Naive thymus-derived CD8-positive, alpha-beta T cell (primary cell): ENCODE measurements around the gene RNPEPL1. TPM values are rescaled to one million over a fixed set of nuclear protein-coding genes. Genes with fewer than 3 reads are reported as not detected.

ENCODE experiments used
- ATAC-seq, 2 donors: fragments of 150-1000 bp; cut with Tn5 transposase in 1 of 2; sonication (Bioruptor Pico), chemical (Tn5 transposase) in 1 of 2; 1 replicate in 1 of 2; 2 replicates in 1 of 2; pipeline ENCODE4 v1.10.0; 2021; ENCODE audit warnings: mild to moderate bottlenecking in 2 of 2, moderate library complexity in 2 of 2
- POLR2A ChIA-PET: fragments of 350-600 bp; sonication (Branson Sonifier 250); formaldehyde crosslinking; loops from one replicate; lab custom pipeline; 2021; ENCODE audit warnings: antibody characterized with exemption; lab: Charles Lee
- DNase-seq, 10 donors: peaks; one replicate each; pipeline versions ENCODE4 v3.0.0 to v3.0.0-alpha.2; 2020 to 2022
- H3K27ac Mint-ChIP-seq, 10 donors: one replicate each; pipeline ENCODE4 v1.8.0; 2020 to 2022; ENCODE audit warnings: mild to moderate bottlenecking in 10 of 10, mixed read lengths in 10 of 10, moderate library complexity in 4 of 10, inconsistent platforms in 1 of 10
- H3K27me3 Mint-ChIP-seq, 5 donors: one replicate each; pipeline ENCODE4 v1.8.0; 2021 to 2022; ENCODE audit warnings: mixed read lengths in 5 of 5
- H3K36me3 Mint-ChIP-seq, 3 donors: one replicate each; pipeline ENCODE4 v1.8.0; 2020 to 2022; ENCODE audit warnings: mixed read lengths in 3 of 3, mild to moderate bottlenecking in 2 of 3, inconsistent platforms in 1 of 3
- H3K4me1 Mint-ChIP-seq, 4 donors: one replicate each; pipeline ENCODE4 v1.8.0; 2021 to 2022; ENCODE audit warnings: mixed read lengths in 4 of 4
- H3K4me3 Mint-ChIP-seq, 10 donors: one replicate each; pipeline ENCODE4 v1.8.0; 2020 to 2022; ENCODE audit warnings: mild to moderate bottlenecking in 10 of 10, mixed read lengths in 10 of 10, moderate library complexity in 6 of 10, inconsistent platforms in 1 of 10
- H3K9me3 Mint-ChIP-seq, 9 donors: one replicate each; pipeline ENCODE4 v1.8.0; 2020 to 2022; ENCODE audit warnings: mixed read lengths in 9 of 9, mild to moderate bottlenecking in 3 of 9, inconsistent platforms in 1 of 9, moderate library complexity in 1 of 9
- polyA plus RNA-seq, 3 donors: library from polyadenylated mRNA; unstranded; fragments of 300-500 nt; fragmentation: Illumina TruSeq; gene quantifications; one replicate each; pipeline ENCODE4 v1.2.3, GENCODE V29; 2021
- total RNA-seq, 8 experiments: library from RNA in 2 of 8; stranded (reverse) in 2 of 8; gene quantifications; one replicate each; pipeline ENCODE4 v1.2.3 and lab custom pipeline; 2021 to 2026

RNPEPL1 gene
- total and polyA plus RNA-seq, 5 experiments from 2014 or later, result 17.8 to 123 (median 67.0) TPM

- ATAC-seq, result no peak
- H3K9me3 Mint-ChIP-seq, result no peaks in the 10 kb centered on the region
- POLR2A ChIA-PET, result interaction anchor here (11.3 kb wide), 1 partner anchor 19 kb away, joined by 461 read pairs; the partner anchor contains the start of genes ANKMY1, DUSP28 and RNPEPL1
- H3K4me3 Mint-ChIP-seq, result peak overlapping the region in 1 of 10 donors; percentile 62
- peaks cover 4 to 26% (median 6%) of the 10 kb centered on the region in 3 donors for H3K36me3 Mint-ChIP-seq
- H3K4me1 Mint-ChIP-seq, result peaks cover 38 to 78% (median 70%) of the 10 kb centered on the region in 4 donors
- H3K27ac Mint-ChIP-seq, result no peak overlapping the region
- DNase-seq, result no peak
- no peaks in the 10 kb centered on the region for H3K27me3 Mint-ChIP-seq
These were observed 15.5 kb downstream of the RNPEPL1 start for GRCh38 chr2:240583774-240584173.

DNA sequence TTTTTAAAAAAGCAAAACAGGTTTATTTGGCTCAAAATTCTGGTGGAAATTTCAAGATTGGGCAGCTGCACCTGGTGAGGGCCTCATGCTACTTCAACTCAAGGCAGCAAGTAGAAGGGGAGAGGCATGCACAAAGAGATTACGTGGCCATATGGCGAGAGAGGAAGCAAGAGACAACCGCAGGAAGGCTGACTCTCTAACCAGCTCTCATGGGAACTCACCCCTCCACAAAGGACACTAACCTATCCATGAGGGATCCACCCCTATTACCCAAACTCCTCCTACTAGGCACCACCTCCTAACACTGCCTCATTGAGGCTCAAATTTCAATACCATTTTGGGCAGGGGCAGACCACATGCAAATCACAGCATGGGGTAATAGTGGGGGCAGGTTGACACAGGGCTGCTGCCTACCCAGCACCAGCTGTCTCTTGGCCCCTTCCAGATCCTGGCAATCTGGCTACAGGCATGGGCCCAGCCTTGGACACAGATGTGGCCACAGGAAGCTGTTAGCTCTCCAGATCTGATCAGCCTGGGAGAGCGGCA lies 16.3 kb downstream of the RNPEPL1 start:
- H3K4me3 Mint-ChIP-seq, result peak overlapping the region; percentile 62 to 97 (median 92)
- DNase-seq (no peak), ATAC-seq (no peak)
- H3K36me3 Mint-ChIP-seq, result peaks cover 4 to 31% (median 6%) of the 10 kb centered on the region in 3 donors
- POLR2A ChIA-PET, result interaction anchor here (4.1 to 11.3 kb wide), 2 partner anchors 20 to 38 kb away, joined by 62 to 461 read pairs; partner anchors contain the start of genes ANKMY1, DUSP28 and RNPEPL1
- no peaks in the 10 kb centered on the region for H3K27me3 Mint-ChIP-seq
- H3K27ac Mint-ChIP-seq, result peak overlapping the region in 4 of 10 donors; percentile 41 to 76 (median 60)
- H3K4me1 Mint-ChIP-seq, result peaks cover 38 to 76% (median 68%) of the 10 kb centered on the region in 4 donors
- H3K9me3 Mint-ChIP-seq, result no peaks in the 10 kb centered on the region

DNA sequence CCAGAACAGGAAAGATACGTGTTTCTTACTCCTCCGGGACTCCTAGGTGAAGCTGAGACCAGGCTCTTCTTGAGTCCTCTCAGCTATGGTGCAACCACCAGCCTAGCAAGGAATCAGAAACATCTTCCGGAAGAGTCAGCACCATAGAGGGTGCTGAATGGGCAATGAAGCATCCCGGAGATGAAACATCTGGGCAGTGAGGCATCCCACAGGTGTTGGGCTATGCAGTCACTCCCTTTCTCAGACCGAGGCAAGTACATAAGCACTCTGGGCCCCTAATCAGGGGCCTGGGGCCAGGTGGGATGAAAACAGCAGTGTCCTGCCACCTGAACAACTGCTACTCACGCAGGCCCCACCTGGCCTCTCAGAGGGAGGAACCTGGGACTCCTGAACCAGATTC lies 16.8 kb downstream of the RNPEPL1 start:
- POLR2A ChIA-PET, result interaction anchor here (1.8 to 11.3 kb wide), 3 partner anchors 20 to 71 kb away, joined by 6 to 461 read pairs (median 62); partner anchors contain the start of genes ANKMY1, DUSP28 and RNPEPL1
- Mint-ChIP-seq H3K27ac (peak overlapping the region in 5 of 10 donors; percentile 41 to 78 (median 62)), H3K27me3 (no peaks in the 10 kb centered on the region)

DNA sequence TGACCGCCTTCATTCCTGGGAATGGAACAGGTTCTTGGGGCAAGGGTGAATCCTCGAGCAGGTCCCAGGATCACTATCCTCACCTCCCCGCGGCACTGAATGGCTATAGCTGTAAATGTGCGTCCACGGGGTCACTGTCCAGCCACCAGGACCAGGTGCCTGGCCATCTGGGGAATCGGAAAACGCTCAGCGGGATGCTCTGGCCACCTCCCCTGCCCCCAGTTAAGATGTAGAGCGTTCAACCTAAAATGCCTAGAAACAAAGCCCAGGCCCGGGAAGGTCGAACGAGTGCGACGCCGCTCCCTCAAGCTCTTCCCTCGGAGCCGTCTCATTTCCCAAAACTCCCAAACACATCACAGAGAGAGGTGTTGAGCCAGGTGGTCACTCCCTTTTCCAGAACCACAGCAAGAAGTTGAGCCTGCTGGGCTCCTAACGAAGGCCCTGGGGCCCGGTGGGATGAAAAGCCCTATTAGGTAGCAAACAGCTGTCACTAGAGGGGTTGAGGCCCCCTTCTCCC lies 17.5 kb downstream of the RNPEPL1 start:
- peaks cover 28 to 71% (median 58%) of the 10 kb centered on the region in 4 donors for H3K4me1 Mint-ChIP-seq
- peak overlapping the region; percentile 88 to 97 (median 94) for H3K27ac Mint-ChIP-seq
- H3K4me3 Mint-ChIP-seq, result peak overlapping the region; percentile 91 to 97 (median 96)
- H3K9me3 Mint-ChIP-seq, result no peaks in the 10 kb centered on the region
- ATAC-seq (no peak), DNase-seq (no peak)
- H3K27me3 Mint-ChIP-seq, result no peaks in the 10 kb centered on the region
- POLR2A ChIA-PET, result interaction anchor here (0.9 to 11.3 kb wide), 8 partner anchors 8 to 1180 kb away, joined by 3 to 461 read pairs (median 4); partner anchors contain the start of genes ANKMY1, DUSP28 and RNPEPL1
- H3K36me3 Mint-ChIP-seq, result peaks cover 0 to 20% (median 6%) of the 10 kb centered on the region in 3 donors

More for the DNA sequence above, 16.8 kb downstream of the RNPEPL1 start:
- Mint-ChIP-seq H3K36me3 (peaks cover 4 to 27% (median 6%) of the 10 kb centered on the region in 3 donors), H3K4me1 (peaks cover 33 to 74% (median 63%) of the 10 kb centered on the region in 4 donors), H3K9me3 (no peaks in the 10 kb centered on the region), H3K4me3 (peak overlapping the region; percentile 66 to 97 (median 92))
- DNase-seq, result no peak
- no peak for ATAC-seq

- H3K27ac Mint-ChIP-seq, result peak within 1 kb of the TSS; percentile 88 to 97 (median 95)
- DNase-seq (peak; percentile 91 to 99 (median 96)), ATAC-seq (peak; percentile 86 to 88)
- no peaks in the 10 kb centered on the region for H3K9me3 Mint-ChIP-seq
- peaks cover 0 to 23% (median 2%) of the 10 kb centered on the region in 3 donors for H3K36me3 Mint-ChIP-seq
- H3K27me3 Mint-ChIP-seq, result no peaks in the 10 kb centered on the region
- peak within 1 kb of the TSS; percentile 91 to 97 (median 96) for H3K4me3 Mint-ChIP-seq
- POLR2A ChIA-PET, result interaction anchor here (0.6 to 11.3 kb wide), 13 partner anchors 8 to 1181 kb away, joined by 3 to 461 read pairs (median 4); partner anchors contain the start of genes ANKMY1, DUSP28 and RNPEPL1
- peaks cover 30 to 76% (median 56%) of the 10 kb centered on the region in 4 donors for H3K4me1 Mint-ChIP-seq
These were observed 18.1 kb downstream of the RNPEPL1 start, which contains the start of gene CAPN10 for GRCh38 chr2:240586198-240586918. CAPN10 (plus strand) TSS chr2:240586734; CDS start chr2:240586912, 178 bp downstream.

DNA sequence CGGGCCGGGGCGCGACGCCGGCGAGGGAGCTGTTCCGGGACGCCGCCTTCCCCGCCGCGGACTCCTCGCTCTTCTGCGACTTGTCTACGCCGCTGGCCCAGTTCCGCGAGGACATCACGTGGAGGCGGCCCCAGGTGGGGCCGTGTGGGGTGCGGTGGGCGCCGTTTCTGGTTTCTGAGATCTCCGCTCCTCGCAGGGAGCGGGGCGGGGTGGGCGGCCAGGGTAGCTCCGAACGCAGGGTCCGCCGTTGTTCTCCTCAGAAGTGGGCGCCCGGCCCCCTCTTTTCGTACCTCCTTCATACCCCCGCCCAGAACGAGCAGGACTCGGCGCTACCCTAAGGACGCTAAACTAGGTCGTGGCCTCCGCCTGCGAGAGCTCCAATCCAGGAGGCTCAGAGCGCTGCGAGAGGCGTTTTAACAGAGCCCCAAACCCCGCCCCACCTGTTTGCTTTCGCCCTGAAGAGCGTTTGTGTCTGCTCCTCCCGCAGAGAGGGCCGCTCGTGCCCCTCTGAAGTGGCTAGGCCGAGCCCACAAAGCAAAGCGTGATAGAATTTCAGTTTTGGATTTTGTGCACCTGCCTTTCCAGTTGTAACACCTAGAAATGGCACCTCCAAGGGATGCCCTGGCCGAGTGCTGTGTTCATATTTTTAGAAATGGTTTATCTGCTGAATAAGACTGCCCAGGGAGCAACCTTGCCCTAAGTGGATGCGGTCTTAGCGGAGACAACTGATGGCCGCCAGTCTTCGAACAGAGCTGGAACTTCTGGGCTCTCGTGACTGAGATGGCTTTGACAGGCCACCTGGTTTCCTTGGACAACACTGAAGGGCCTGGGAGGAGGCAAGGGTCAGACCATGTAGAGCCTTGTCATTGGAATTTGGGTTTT lies 18.9 kb downstream of the RNPEPL1 start:
- POLR2A ChIA-PET, result interaction anchor here (0.6 to 11.3 kb wide), 14 partner anchors 9 to 1181 kb away, joined by 3 to 461 read pairs (median 4); partner anchors contain the start of genes ANKMY1, DUSP28 and RNPEPL1
- Mint-ChIP-seq H3K4me1 (peaks cover 32 to 75% (median 53%) of the 10 kb centered on the region in 4 donors), H3K27ac (peak overlapping the region; percentile 79 to 97 (median 94)), H3K4me3 (peak overlapping the region; percentile 91 to 96 (median 94)), H3K36me3 (peaks cover 0 to 23% (median 0%) of the 10 kb centered on the region in 3 donors), H3K9me3 (no peaks in the 10 kb centered on the region), H3K27me3 (no peaks in the 10 kb centered on the region)
- DNase-seq, result peak; percentile 43 to 82 (median 56)
- peak; percentile 38 to 50 for ATAC-seq

- POLR2A ChIA-PET, result interaction anchor here (4.1 to 11.3 kb wide), 2 partner anchors 23 to 35 kb away, joined by 62 to 461 read pairs; partner anchors contain the start of genes ANKMY1, DUSP28 and RNPEPL1
- peaks cover 31 to 72% (median 45%) of the 10 kb centered on the region in 4 donors for H3K4me1 Mint-ChIP-seq
- DNase-seq, result peak in 1 of 10 donors; percentile 44
- peak overlapping the region; percentile 79 to 97 (median 94) for H3K27ac Mint-ChIP-seq
- no peak for ATAC-seq
- no peaks in the 10 kb centered on the region for H3K27me3 Mint-ChIP-seq
- peak overlapping the region; percentile 91 to 96 (median 94) for H3K4me3 Mint-ChIP-seq
- H3K9me3 Mint-ChIP-seq, result no peaks in the 10 kb centered on the region
- peaks cover 0 to 23% (median 0%) of the 10 kb centered on the region in 3 donors for H3K36me3 Mint-ChIP-seq
These were observed 19.8 kb downstream of the RNPEPL1 start for GRCh38 chr2:240588006-240588655.

- H3K27ac Mint-ChIP-seq, result peak overlapping the region in 8 of 10 donors; percentile 28 to 97 (median 81)
- H3K27me3 Mint-ChIP-seq, result no peaks in the 10 kb centered on the region
These were observed 20.4 kb downstream of the RNPEPL1 start for GRCh38 chr2:240588669-240589068.

DNA sequence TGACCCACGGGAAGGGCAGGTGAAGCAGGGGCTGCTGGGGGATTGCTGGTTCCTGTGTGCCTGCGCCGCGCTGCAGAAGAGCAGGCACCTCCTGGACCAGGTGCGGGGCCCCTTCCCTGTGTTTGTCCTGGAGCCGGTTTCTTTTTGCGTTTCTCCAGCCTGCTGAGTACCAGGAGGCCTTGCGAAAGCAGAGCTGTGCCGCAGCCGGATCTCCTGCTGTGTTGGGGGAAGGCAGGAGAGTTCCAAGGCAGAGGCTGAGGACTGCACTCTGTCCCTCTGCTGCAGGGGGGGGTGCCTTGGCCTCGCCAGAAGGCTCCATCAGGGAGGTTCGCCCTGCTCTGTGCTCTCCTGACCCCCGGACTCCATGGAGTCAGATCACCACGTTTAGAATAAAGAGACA lies 21.1 kb downstream of the RNPEPL1 start:
- H3K4me3 Mint-ChIP-seq, result no peak overlapping the region
- DNase-seq (peak in 1 of 10 donors; percentile 54), ATAC-seq (no peak)
- no peaks in the 10 kb centered on the region for H3K27me3 Mint-ChIP-seq
- H3K36me3 Mint-ChIP-seq, result peaks cover 0 to 23% (median 0%) of the 10 kb centered on the region in 3 donors
- peak overlapping the region in 1 of 10 donors; percentile 70 for H3K27ac Mint-ChIP-seq
- H3K9me3 Mint-ChIP-seq, result no peaks in the 10 kb centered on the region
- POLR2A ChIA-PET, result interaction anchor here (0.8 to 11.3 kb wide), 2 partner anchors 24 to 54 kb away, joined by 3 to 461 read pairs; partner anchors contain the start of genes ANKMY1, DUSP28 and RNPEPL1
- peaks cover 31 to 66% (median 40%) of the 10 kb centered on the region in 4 donors for H3K4me1 Mint-ChIP-seq

More at GRCh38 chr2:240588669-240589068, 20.4 kb downstream of the RNPEPL1 start:
- DNase-seq (peak in 1 of 10 donors; percentile 22), ATAC-seq (no peak)
- Mint-ChIP-seq H3K4me1 (peaks cover 31 to 70% (median 43%) of the 10 kb centered on the region in 4 donors), H3K4me3 (peak overlapping the region; percentile 2 to 96 (median 94)), H3K9me3 (no peaks in the 10 kb centered on the region), H3K36me3 (peaks cover 0 to 23% (median 0%) of the 10 kb centered on the region in 3 donors)
- POLR2A ChIA-PET, result interaction anchor here (0.8 to 11.3 kb wide), 2 partner anchors 24 to 55 kb away, joined by 3 to 461 read pairs; partner anchors contain the start of genes ANKMY1, DUSP28 and RNPEPL1

DNA sequence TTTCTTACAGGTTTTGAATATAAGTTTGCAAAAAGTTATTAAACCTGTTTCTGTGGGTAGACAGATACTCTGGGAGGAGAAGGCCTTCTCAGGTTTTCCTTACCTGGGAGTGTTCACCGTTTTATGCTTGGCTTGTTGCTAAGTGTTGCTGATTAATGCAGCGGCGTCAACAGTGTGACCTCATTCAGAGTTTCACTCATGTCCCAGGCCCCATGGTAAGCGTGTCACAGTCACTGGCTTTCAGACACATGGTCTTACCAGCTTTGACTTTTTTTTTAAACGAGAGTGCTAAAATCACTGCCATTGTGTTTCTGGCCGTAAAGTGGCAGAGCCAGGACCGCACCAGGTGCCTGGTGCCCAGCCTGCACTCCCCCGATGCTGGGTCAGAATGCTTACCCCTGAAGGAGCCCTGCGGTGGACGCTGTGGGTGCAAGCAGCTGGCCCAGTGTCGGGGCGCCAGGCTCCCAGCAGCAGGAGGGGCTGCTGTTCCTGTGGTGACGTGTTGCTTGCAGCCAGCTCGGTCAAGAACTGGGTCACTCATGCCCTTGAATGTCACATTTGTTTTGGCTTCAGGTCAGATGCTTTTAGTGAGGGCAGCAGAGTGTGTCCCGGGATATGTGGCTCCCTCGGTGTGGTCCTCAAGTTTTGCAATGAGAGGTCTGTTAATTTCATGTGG lies 21.7 kb downstream of the RNPEPL1 start:
- no peaks in the 10 kb centered on the region for H3K9me3 Mint-ChIP-seq
- H3K4me1 Mint-ChIP-seq, result peaks cover 27 to 61% (median 34%) of the 10 kb centered on the region in 4 donors
- no peak overlapping the region for H3K27ac Mint-ChIP-seq
- no peak overlapping the region for H3K4me3 Mint-ChIP-seq
- no peaks in the 10 kb centered on the region for H3K27me3 Mint-ChIP-seq
- POLR2A ChIA-PET, result interaction anchor here (1.2 to 11.3 kb wide), 2 partner anchors 10 to 25 kb away, joined by 3 to 461 read pairs; partner anchors contain the start of genes ANKMY1, DUSP28 and RNPEPL1
- ATAC-seq (no peak), DNase-seq (peak in 1 of 10 donors; percentile 47)
- H3K36me3 Mint-ChIP-seq, result peaks cover 0 to 23% (median 0%) of the 10 kb centered on the region in 3 donors
